Effector memory CD8-positive, alpha-beta T cell (primary cell): ENCODE results near the gene MNT.
A peak's percentile ranks its signal among the peaks of the same experiment; 100 is the strongest.

Experiments used
- ATAC-seq: fragments of 150-1000 bp; cut with Tn5 transposase; replicated peaks from 2 replicates; pipeline ENCODE4 v1.10.0; 2021; ENCODE audit warnings: mild to moderate bottlenecking, moderate library complexity
- DNase-seq, 3 experiments: peaks; one replicate each; pipeline ENCODE4 v3.0.0; 2021
- H3K27ac Mint-ChIP-seq, 2 donors: one replicate each; pipeline ENCODE4 v1.8.0; 2022; ENCODE audit warnings: mild to moderate bottlenecking in 2 of 2, mixed read lengths in 2 of 2, moderate library complexity in 2 of 2
- H3K27me3 Mint-ChIP-seq, 2 donors: one replicate each; pipeline ENCODE4 v1.8.0; 2022; ENCODE audit warnings: mixed read lengths in 2 of 2
- H3K36me3 Mint-ChIP-seq: one replicate; pipeline ENCODE4 v1.8.0; 2022; ENCODE audit warnings: mild to moderate bottlenecking, moderate library complexity, mixed read lengths; ENCODE audit not compliant: insufficient read depth
- H3K4me1 Mint-ChIP-seq, 2 donors: one replicate each; pipeline ENCODE4 v1.8.0; 2022; ENCODE audit warnings: low read depth in 2 of 2, mixed read lengths in 2 of 2
- H3K4me3 Mint-ChIP-seq, 2 donors: one replicate each; pipeline ENCODE4 v1.8.0; 2022; ENCODE audit warnings: mild to moderate bottlenecking in 2 of 2, mixed read lengths in 2 of 2, moderate library complexity in 2 of 2
- H3K9me3 Mint-ChIP-seq, 2 donors: one replicate each; pipeline ENCODE4 v1.8.0; 2022; ENCODE audit warnings: mixed read lengths in 2 of 2

MNT gene

DNA sequence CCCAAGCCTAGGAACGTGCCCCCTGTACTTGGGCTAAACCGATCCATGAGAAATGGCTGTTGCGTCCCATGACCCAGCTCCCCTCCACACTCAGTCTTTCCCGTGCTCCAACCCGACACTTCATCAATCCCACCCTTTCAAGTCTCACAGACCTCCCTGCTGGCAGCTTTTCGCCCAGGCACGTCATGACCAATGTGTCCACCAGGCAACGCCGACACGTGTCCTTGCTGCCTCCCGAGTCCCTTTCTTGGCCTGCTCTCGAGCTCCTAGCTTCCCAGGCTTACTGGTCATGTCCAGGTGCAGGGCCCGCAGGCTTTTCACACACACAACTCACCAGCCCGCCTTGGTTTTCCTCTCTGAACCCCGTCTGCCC lies 12.2 kb downstream of the MNT start:
- no peaks in the 10 kb centered on the region for H3K27me3 Mint-ChIP-seq
- H3K4me1 Mint-ChIP-seq, result peaks cover 20 to 24% of the 10 kb centered on the region in 2 donors
- no peak overlapping the region for H3K4me3 Mint-ChIP-seq
- no peak for DNase-seq
- no peak for ATAC-seq
- peak overlapping the region; percentile 86 to 98 for H3K27ac Mint-ChIP-seq
- peaks cover 68% of the 10 kb centered on the region for H3K36me3 Mint-ChIP-seq
- H3K9me3 Mint-ChIP-seq, result no peaks in the 10 kb centered on the region

DNA sequence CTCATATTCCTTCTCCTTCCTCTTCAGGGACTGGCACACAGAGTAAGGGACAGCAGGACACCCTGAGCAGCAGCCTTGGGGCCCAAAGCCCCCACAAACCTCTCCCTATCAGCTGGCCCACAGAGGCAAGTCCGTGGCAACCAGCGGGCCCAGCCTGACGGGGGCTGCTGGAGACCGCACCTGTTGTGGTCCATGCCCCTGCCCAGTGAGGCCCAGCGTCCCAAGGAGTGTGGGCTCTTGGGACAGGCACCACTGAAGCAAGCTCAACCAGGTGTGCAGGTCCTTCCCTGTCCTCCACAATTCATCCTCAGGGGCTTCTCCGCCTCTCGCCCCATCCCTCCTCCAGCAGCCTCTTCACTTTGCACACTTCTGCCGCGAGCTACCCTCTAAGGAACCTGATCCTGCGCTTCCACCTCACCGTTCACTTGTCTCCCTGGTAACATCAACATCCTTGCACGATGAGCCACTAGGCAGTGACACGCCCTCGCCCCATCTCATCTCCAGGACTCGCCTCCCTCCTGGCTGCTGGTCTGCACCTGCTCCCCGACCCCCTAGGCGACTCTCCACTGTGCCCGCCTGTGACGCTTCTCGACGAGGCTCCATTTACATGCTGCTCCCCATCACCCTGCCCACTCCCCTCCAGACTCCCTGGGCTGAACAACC lies 12.7 kb downstream of the MNT start:
- no peaks in the 10 kb centered on the region for H3K9me3 Mint-ChIP-seq
- no peak overlapping the region for H3K4me3 Mint-ChIP-seq
- no peak for DNase-seq
- ATAC-seq, result no peak
- H3K27me3 Mint-ChIP-seq, result no peaks in the 10 kb centered on the region
- H3K36me3 Mint-ChIP-seq, result peaks cover 64% of the 10 kb centered on the region
- H3K4me1 Mint-ChIP-seq, result peaks cover 23 to 24% of the 10 kb centered on the region in 2 donors
- peak overlapping the region; percentile 67 to 86 for H3K27ac Mint-ChIP-seq

DNA sequence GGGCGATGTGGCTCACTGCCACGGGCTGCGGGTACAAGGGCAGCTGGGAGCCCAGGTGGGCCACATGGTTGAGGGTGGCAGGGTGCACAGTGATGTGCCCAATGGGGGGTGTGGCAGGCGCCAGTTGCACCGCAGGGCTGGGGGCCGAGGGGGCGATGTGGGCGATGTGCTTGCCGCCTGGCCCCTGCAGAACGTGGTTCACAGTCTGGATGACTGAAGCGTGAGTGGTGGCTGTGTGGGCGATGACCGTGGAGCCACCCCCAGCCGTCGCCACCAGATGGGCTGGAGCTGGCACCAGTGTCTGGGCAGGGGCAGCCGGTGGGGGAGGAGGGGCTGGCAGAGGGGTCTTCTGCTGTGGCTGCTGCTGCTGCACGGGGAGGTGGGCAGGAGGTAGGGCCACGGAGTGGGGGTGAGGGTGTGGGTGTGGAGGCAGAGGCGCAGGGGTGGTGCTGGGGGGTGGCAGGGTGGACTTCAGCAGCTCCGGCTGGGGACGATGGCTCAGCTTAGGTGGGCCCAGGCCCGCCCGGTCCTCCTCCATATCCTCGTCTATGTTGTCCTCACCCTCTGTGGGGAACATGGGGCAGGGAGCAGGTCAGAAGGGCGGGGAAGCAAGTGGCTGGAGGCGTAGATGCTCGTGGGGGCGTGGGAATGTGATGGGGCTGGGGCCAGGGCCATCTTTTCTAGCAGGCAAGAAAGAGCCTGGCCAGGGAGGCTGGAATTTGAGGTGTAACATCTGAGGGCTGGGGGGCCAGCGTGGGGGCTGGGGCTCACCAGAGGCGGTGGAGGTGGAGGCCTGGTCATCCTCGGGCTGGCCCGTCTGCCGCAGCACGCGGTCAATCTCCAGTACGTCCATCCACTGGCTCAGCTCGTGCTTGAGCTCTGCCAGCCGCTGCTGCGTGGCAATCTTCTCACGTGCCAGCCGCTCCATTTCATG lies 13.5 kb downstream of the MNT start:
- Mint-ChIP-seq H3K27me3 (no peaks in the 10 kb centered on the region), H3K4me1 (peaks cover 21 to 22% of the 10 kb centered on the region in 2 donors), H3K36me3 (peaks cover 60% of the 10 kb centered on the region), H3K9me3 (no peaks in the 10 kb centered on the region), H3K27ac (peak overlapping the region in 1 of 2 donors; percentile 67), H3K4me3 (no peak overlapping the region)
- ATAC-seq (no peak), DNase-seq (no peak)

DNA sequence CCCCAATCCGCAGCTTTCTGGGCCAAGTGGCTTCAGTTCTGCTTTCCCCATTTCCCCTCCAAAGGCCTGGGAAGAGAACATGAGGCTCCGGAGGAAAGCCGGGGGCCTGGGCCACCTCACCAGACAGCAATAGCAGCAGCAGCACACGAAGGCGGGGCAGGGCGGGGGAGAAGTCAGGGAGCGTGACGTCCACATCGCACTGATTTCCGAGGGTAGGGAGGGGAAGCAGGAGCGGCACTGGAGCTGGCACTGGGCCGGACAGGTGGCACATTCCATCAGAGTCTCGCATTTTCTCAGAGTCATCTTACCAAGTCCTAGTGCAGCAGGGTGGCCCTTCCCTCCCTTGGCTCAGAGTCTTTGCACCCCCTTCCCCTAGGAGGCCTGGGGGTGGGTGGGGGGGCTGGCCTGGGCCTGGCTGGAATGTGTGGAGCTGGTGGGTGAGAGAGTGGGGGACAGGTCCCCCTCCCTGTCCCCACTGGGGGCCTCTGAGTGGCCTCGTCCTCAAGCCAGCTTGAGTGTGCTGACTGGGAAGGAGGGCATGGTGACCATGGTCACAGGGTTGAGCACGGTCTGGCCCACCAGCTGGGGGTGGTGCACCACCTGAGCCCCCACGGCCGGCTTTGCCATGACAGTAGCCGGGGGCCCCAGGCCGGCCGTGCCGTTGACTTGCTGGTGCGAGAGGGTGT lies 14.3 kb downstream of the MNT start:
- DNase-seq (no peak), ATAC-seq (no peak)
- no peak overlapping the region for H3K27ac Mint-ChIP-seq
- H3K9me3 Mint-ChIP-seq, result no peaks in the 10 kb centered on the region
- peaks cover 55% of the 10 kb centered on the region for H3K36me3 Mint-ChIP-seq
- H3K27me3 Mint-ChIP-seq, result no peaks in the 10 kb centered on the region
- no peak overlapping the region for H3K4me3 Mint-ChIP-seq
- H3K4me1 Mint-ChIP-seq, result peaks cover 13 to 14% of the 10 kb centered on the region in 2 donors

DNA sequence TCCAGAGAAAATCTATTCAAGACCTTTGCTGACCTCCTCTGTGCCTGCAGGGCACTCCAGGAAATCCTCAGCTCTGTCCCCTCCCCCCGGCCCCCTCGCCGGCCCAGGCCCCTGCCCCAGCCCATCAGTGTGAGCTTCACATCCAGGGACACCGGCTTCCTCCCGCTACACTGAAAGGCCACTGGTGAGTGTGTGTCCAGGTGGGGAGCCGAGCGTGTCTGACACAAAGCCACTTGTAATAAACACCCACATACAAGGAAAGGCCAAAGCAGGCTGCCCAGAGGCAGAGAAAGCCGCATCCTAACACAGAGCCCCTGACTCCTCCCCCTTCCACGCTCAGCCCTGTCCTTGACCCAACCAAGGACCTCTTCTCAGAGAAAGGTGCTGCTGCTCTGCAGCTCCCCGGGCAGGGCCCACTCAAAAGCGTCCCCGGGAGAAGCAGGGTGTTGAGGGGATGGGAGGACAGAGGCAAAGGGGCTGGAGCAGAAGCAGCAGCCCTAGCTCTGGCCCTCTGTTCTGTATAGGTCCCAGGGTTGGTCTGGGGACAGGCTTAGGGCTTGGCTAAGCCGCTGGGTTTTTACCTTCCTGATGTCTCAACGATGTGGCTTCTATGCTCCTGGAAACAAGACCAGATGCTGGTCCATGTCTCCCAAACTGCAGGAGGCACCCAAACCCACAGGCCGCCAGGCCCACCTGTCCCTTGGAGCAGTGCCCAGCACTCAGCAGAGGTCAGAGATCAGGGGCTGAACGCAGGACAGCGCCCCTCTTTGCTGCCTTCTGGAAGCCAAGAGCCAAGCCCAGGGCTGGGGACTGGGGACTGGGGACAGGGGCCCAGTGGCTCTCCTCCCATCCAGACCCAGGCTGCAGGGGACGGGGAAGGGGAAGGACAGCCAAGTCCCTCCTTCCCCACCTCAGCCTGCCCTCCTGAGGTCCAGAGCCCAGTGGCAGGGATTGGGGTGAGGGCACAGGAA lies 15.3 kb downstream of the MNT start:
- peak overlapping the region in 1 of 2 donors; percentile 22 for H3K27ac Mint-ChIP-seq
- H3K9me3 Mint-ChIP-seq, result no peaks in the 10 kb centered on the region
- DNase-seq (no peak), ATAC-seq (no peak)
- H3K27me3 Mint-ChIP-seq, result no peaks in the 10 kb centered on the region
- peaks cover 65% of the 10 kb centered on the region for H3K36me3 Mint-ChIP-seq
- H3K4me1 Mint-ChIP-seq, result peaks cover 9 to 11% of the 10 kb centered on the region in 2 donors
- no peak overlapping the region for H3K4me3 Mint-ChIP-seq

DNA sequence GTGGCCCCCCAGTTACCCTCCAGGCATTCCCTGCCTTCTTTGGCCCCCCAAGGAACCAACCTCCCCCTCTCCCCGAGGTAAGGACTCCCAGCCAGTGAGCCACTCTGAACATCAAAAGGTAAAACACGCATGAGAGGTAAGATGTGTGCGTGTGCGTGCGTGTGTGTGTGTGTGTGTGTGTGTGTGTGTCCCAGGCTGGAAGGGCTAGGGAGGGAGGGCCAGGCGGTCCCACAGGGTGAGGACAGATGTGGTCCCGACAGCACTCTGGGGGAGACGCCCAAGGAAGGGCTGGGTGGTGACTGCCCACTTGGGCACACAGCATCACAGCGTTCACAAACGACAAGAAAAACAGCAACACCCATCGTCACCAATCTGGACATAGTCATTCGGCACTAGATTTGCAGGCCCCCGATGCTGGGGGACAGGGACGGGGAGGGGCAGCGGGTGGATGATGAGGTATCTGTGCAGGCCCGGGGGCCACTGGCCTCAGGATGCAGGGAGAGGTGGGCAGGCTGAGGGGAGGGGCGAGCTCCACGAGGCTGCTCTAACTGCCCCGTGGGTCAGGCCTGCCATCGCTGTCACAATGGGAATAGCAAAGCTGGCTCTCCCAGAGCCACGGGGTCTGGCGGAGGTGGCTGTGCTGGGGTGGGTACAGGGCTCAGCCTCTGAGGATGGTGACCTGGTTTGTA lies 16.3 kb downstream of the MNT start:
- H3K27me3 Mint-ChIP-seq, result no peaks in the 10 kb centered on the region
- DNase-seq (no peak), ATAC-seq (no peak)
- H3K27ac Mint-ChIP-seq, result peak overlapping the region; percentile 38 to 86
- H3K9me3 Mint-ChIP-seq, result no peaks in the 10 kb centered on the region
- H3K36me3 Mint-ChIP-seq, result peaks cover 63% of the 10 kb centered on the region
- peaks cover 7 to 11% of the 10 kb centered on the region in 2 donors for H3K4me1 Mint-ChIP-seq
- H3K4me3 Mint-ChIP-seq, result no peak overlapping the region

DNA sequence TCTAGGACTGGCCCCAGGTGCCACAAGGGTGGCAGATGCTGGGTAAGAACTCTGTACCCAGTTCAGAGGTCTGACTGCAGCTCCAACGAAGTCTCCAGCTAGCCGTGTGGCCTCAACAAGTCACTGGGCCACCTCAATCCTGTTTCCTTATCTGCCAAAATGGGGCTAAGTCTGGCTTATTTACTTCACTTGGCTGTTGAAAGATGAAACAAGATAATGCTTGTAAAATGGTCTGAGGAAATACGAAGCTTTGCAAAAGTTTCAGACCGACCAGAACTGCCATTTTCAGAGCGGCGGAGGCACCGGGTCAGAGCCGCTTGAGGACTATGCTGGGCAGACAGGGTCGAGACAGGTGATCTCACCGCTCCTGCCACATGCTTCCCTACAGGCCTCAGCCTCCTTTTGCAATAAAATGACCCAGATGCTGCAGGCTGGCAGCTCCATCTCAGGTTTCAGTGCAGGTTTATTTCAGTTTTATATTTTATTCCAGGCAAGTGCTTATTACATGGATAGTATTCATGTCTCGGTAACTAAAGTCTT lies 17.2 kb downstream of the MNT start:
- peak overlapping the region in 1 of 2 donors; percentile 50 for H3K4me3 Mint-ChIP-seq
- peak overlapping the region; percentile 38 to 86 for H3K27ac Mint-ChIP-seq

DNA sequence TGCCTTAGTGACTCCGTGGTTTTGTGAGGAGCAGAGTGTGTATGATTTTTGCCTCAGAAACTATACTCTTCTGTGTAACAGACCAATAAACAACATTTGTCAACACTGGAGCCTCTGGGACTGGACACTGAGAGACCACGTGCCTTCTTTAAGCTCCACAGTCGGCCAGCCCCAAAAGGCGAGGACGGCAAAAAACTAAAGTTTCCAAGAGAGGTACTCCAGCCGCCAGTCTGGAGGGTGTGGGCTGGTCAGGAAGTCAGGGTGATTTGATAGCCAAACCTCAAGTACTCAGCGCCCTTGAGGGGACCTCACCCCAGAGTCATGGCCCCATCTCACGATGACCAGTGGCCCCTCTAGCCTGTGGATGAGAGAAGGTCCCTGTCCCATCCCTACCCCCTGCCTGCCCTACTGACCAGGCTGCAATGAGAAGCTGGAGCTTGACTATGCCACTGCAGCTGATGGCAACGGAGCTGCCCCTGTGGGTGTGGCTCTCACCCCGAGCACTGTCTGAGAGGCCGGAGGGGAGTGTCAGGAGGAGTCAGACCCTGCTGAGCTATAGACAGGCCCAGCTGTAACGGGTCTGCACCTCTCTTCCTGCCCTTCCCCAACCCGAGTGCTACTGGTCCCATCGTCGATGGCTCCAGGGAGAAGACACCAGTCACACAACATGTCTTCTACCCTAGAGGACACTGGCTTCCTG lies 19.8 kb downstream of the MNT start:
- peak overlapping the region in 1 of 2 donors; percentile 60 for H3K27ac Mint-ChIP-seq
- no peak for ATAC-seq

More for the DNA sequence above, 17.2 kb downstream of the MNT start:
- Mint-ChIP-seq H3K4me1 (peaks cover 5 to 8% of the 10 kb centered on the region in 2 donors), H3K9me3 (no peaks in the 10 kb centered on the region), H3K27me3 (no peaks in the 10 kb centered on the region), H3K36me3 (peaks cover 63% of the 10 kb centered on the region)
- ATAC-seq (no peak), DNase-seq (no peak)

DNA sequence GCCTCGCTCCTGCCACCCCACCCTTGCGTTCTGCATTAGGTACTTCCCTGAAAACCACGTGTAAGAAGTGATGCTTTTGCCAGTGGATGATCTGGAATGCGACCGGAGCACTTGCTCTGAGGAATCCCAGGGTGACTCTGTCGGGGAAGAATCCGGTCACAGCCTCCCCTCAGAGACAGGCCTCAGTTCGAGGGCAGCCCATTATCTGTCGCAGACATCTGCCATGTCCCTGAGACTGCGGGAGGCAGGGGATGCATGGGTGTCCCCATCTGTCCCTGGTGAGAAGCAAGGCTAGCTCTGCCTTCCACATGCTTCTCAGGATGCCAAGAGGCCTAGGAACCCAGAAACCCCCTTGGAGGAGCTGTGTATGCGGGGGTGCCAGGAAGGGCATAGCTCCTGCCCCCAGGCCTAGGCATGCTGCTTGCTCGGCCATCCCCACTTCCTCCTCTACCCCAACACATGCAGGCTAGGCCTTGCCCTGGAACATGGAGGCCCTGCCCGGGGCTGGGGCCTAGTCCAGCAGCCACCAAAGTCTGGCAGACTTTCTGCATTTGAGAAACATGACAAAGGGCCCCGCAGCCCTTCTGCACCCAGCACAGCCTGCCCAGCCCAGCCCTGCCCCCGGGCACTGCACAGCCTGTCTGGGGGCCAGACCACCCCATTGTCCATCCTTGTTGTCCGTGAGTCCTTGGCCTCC lies 20.5 kb downstream of the MNT start:
- no peak overlapping the region for H3K4me3 Mint-ChIP-seq
- H3K36me3 Mint-ChIP-seq, result peaks cover 51% of the 10 kb centered on the region
- H3K9me3 Mint-ChIP-seq, result no peaks in the 10 kb centered on the region
- peaks cover 0 to 3% of the 10 kb centered on the region in 2 donors for H3K4me1 Mint-ChIP-seq
- no peaks in the 10 kb centered on the region for H3K27me3 Mint-ChIP-seq
- DNase-seq, result no peak
- no peak for ATAC-seq
- H3K27ac Mint-ChIP-seq, result peak overlapping the region in 1 of 2 donors; percentile 60

More for the DNA sequence above, 19.8 kb downstream of the MNT start:
- H3K9me3 Mint-ChIP-seq, result no peaks in the 10 kb centered on the region
- H3K4me1 Mint-ChIP-seq, result peaks cover 0 to 3% of the 10 kb centered on the region in 2 donors
- no peak overlapping the region for H3K4me3 Mint-ChIP-seq
- no peak for DNase-seq
- no peaks in the 10 kb centered on the region for H3K27me3 Mint-ChIP-seq
- H3K36me3 Mint-ChIP-seq, result peaks cover 55% of the 10 kb centered on the region

DNA sequence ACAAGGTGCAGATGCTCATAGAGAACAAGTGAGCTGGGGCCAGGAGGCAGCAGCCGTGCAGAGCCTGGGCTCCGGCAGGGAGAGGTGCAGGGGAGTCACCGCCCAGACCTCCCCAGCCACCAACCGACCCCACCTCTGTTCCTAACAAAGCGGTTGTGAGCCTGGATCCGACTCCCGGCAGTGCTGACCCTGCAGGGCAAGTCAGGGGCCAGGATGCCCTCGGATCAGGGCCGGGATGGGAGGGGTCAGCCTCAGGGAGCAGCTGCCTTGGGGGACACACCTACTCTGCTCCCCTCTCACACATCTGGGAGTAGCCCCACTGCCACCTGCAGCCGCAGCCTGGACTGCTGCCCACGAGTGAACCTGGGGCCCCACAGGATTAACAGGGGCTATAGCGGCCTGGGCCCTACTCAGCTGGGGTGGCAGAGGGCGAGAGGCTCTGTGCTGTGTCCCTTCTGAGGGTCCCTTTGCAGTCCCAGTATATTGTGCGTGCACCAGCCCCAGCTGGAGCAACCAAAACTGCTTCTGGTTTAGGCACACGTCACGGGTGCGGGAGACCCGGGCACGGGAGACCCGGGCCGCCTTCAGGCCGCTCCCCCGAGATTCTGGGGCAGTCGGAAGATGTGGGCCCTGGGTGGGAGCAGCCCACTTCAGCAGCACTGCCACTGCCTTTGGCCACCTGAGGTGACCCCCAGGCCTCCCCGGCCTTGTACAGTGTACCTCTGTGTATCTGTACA lies 21.2 kb downstream of the MNT start:
- no peak overlapping the region for H3K27ac Mint-ChIP-seq
- no peak overlapping the region for H3K4me3 Mint-ChIP-seq
- ATAC-seq (no peak), DNase-seq (no peak)
- peaks cover 0 to 3% of the 10 kb centered on the region in 2 donors for H3K4me1 Mint-ChIP-seq
- H3K9me3 Mint-ChIP-seq, result no peaks in the 10 kb centered on the region
- no peaks in the 10 kb centered on the region for H3K27me3 Mint-ChIP-seq
- H3K36me3 Mint-ChIP-seq, result peaks cover 48% of the 10 kb centered on the region

DNA sequence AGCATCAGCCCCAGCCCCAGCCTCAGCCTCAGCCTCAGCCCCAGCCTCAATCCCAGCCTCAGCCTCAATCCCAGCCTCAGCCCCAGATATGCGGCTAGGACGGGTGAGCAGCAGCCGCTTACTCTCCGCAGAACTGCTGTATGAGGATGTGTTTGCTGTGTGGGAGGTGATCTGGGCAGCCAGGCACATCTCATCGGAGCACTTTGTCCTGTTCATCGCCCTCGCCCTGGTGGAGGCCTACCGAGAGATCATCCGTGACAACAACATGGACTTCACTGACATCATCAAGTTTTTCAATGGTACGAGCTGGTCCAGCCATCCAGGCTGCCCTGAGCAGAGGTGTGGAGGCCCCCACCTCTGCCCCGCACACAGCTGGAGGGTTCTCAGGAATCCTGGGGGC lies 22.0 kb downstream of the MNT start:
- no peaks in the 10 kb centered on the region for H3K9me3 Mint-ChIP-seq
- no peak overlapping the region for H3K27ac Mint-ChIP-seq
- ATAC-seq (no peak), DNase-seq (no peak)
- H3K36me3 Mint-ChIP-seq, result peaks cover 45% of the 10 kb centered on the region
- H3K27me3 Mint-ChIP-seq, result no peaks in the 10 kb centered on the region
- no peak overlapping the region for H3K4me3 Mint-ChIP-seq
- peaks cover 0 to 3% of the 10 kb centered on the region in 2 donors for H3K4me1 Mint-ChIP-seq
